ENCODE results near the gene ARHGAP18.

Gene ARHGAP18

GRCh38 chr6:129705212-129705611, 4.8 kb downstream of the ARHGAP18 start:
- TF ChIP-seq, protein P1, sequence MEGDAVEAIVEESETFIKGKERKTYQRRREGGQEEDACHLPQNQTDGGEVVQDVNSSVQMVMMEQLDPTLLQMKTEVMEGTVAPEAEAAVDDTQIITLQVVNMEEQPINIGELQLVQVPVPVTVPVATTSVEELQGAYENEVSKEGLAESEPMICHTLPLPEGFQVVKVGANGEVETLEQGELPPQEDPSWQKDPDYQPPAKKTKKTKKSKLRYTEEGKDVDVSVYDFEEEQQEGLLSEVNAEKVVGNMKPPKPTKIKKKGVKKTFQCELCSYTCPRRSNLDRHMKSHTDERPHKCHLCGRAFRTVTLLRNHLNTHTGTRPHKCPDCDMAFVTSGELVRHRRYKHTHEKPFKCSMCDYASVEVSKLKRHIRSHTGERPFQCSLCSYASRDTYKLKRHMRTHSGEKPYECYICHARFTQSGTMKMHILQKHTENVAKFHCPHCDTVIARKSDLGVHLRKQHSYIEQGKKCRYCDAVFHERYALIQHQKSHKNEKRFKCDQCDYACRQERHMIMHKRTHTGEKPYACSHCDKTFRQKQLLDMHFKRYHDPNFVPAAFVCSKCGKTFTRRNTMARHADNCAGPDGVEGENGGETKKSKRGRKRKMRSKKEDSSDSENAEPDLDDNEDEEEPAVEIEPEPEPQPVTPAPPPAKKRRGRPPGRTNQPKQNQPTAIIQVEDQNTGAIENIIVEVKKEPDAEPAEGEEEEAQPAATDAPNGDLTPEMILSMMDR (IDR thresholded peaks at IDR 0.05; ENCODE audit: extremely low read depth, insufficient read depth, missing control alignments), result no peak
- DNase-seq (ENCODE audit: low spot score), result no peak
- in situ Hi-C loops (cut with MboI; ENCODE audit: low pct_unique_long_range_greater_than_20kb, low sequenced_read_pairs, unreplicated experiment), result no loop called here

- in situ Hi-C loops (cut with MboI; ENCODE audit: low pct_unique_long_range_greater_than_20kb, low sequenced_read_pairs, unreplicated experiment), result no loop called here
- TF ChIP-seq, protein P1 (IDR thresholded peaks at IDR 0.05; ENCODE audit: extremely low read depth, insufficient read depth, missing control alignments), result no peak
Observed at GRCh38 chr6:129704708-129705107, 5.3 kb downstream of the ARHGAP18 start.

GRCh38 chr6:129701721-129702455, 8.1 kb downstream of the ARHGAP18 start:
- TF ChIP-seq, protein P1 (IDR thresholded peaks at IDR 0.05; ENCODE audit: extremely low read depth, insufficient read depth, missing control alignments), result no peak
- no peak for DNase-seq (ENCODE audit: low spot score)
- in situ Hi-C loops (cut with MboI; ENCODE audit: low pct_unique_long_range_greater_than_20kb, low sequenced_read_pairs, unreplicated experiment), result no loop called here

More at GRCh38 chr6:129704708-129705107, 5.3 kb downstream of the ARHGAP18 start:
- DNase-seq (ENCODE audit: low spot score), result no peak

DNA sequence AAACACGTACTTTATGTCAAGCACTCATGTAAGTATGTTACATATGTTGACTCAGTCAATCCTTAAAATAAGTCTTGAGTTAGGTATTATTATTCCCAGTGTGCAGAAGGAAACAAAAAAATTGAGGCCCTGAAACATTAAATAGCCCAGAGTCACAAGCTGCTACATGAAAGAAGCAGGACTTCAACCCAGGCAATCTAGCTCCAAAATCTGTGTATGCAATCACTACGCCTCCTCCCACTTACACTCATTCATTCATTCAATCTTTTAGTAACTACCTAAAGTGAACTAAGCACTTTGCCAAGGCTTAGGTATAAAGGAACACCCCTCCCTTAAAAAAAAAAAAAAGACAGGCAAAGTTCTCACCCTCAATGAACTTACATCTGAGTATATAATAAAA, 9.3 kb downstream of the ARHGAP18 start:
- DNase-seq (ENCODE audit: low spot score), result no peak
- in situ Hi-C loops (cut with MboI; ENCODE audit: low pct_unique_long_range_greater_than_20kb, low sequenced_read_pairs, unreplicated experiment), result no loop called here

DNA sequence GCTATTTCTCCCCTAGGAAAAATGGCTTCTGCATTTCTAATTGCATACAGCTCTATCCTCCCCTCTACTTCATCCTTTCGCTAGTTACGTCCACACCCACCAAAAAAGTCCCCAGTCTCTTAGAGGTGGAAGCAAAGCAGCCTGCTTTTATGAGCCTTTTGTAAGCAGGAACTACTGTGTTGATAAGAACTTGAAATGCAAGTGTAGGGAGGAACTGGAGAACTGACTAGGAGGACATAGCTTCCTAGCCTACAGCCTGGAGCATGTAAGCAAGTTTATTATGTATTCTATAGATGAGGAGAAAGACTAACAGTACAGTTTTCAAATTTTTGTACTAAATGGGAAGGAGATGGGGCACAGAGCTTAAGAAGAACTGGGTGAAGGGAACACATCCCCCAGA, 10.3 kb downstream of the ARHGAP18 start:
- DNase-seq (ENCODE audit: low spot score), result no peak
- TF ChIP-seq, protein P1 (IDR thresholded peaks at IDR 0.05; ENCODE audit: extremely low read depth, insufficient read depth, missing control alignments), result no peak
- in situ Hi-C loops (cut with MboI; ENCODE audit: low pct_unique_long_range_greater_than_20kb, low sequenced_read_pairs, unreplicated experiment), result no loop called here

More for the DNA sequence above, 9.3 kb downstream of the ARHGAP18 start:
- TF ChIP-seq, protein P1 (IDR thresholded peaks at IDR 0.05; ENCODE audit: extremely low read depth, insufficient read depth, missing control alignments), result no peak

- in situ Hi-C loops (cut with MboI; ENCODE audit: low pct_unique_long_range_greater_than_20kb, low sequenced_read_pairs, unreplicated experiment), result no loop called here
- DNase-seq (ENCODE audit: low spot score), result no peak
- TF ChIP-seq, protein P1 (IDR thresholded peaks at IDR 0.05; ENCODE audit: extremely low read depth, insufficient read depth, missing control alignments), result no peak
Observed at GRCh38 chr6:129698430-129698829, 11.5 kb downstream of the ARHGAP18 start.
